Measurements from ENCODE around the gene PCDH9. TPM values are rescaled to one million over a fixed set of nuclear protein-coding genes. Genes with fewer than 3 reads are reported as not detected.
"Not testable (repeated sequence)": the region's sequence is repeated elsewhere in the genome, so short reads cannot be mapped to it uniquely, and the experiment has no call there.

The PCDH9 gene
- total RNA-seq, 1 donor from 2014 or later: 17.1 TPM

DNA sequence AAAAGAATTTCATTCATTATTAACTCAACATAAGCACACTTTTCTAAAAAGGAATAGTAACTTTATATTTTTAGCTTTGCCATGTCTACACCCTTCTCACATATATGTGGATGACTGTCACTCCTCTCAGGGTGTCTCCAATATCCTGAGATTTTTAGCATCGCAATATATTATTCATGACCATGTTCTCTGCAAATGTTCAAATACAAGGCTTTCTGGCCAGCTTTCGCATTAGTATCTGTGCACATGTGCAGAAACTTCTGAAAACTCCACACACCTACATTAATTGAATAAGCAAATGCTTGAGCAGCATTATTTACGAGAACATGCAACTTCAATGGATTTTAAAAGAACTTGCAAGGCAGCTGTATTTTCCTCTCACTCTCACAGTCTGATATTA is 334.8 kb downstream of the PCDH9 start:
- no peak for DNase-seq (ENCODE audit: low spot score)
- intact Hi-C loops (cut with DNase I): no loop called here

GRCh38 chr13:66888698-66889097 is 341.4 kb downstream of the PCDH9 start:
- intact Hi-C loops (cut with DNase I): no loop called here
- no peak for DNase-seq (ENCODE audit: low spot score)

DNA sequence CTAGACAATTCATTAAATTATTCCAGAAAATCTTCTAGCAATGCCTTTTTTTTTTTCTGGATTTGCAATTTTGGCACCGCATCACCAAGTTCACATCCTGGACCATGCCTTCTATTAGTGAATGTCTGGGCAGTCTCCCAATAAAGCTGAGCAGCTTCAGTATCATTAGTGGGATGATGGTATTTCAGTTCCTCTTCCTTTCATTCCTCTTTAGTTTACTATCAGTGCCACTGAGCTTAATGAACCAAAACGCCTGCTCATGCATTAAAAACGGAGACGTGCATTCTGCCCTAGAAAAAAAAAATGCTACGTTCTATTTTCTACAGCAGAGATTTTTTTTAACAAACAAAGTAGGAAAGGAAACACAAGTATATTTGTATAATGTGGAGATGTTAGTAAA is 343.0 kb downstream of the PCDH9 start:
- DNase-seq (ENCODE audit: low spot score): no peak
- intact Hi-C loops (cut with DNase I): no loop called here

GRCh38 chr13:66886264-66886663 is 343.9 kb downstream of the PCDH9 start:
- intact Hi-C loops (cut with DNase I): no loop called here
- DNase-seq (ENCODE audit: low spot score): no peak

GRCh38 chr13:66881170-66881569 is 349.0 kb downstream of the PCDH9 start:
- DNase-seq (ENCODE audit: low spot score); intact Hi-C loops (cut with DNase I): not testable (repeated sequence)

- no peak for DNase-seq (ENCODE audit: low spot score)
- intact Hi-C loops (cut with DNase I): no loop called here
Measured at GRCh38 chr13:66879988-66880387, 350.1 kb downstream of the PCDH9 start.

DNA sequence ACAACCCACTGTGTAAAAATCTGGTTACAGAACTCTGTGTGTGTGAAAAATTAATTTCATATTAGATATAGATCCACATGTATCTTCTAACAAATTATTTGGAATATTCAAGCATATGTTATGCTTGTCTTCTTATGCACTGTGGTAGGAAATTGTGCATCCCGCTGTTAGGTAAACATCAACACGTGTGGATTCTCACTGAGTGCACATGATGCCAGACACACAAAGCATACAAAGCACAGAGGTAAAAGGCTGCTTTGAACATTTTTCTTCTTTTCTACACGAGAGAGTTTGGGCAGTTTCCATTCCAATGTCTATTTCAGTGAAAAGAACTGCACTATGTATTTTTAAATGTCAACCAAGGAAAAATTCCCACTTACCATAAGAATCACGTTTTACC is 354.9 kb downstream of the PCDH9 start:
- no peak for DNase-seq (ENCODE audit: low spot score)
- intact Hi-C loops (cut with DNase I): no loop called here

GRCh38 chr13:66864627-66865026 is 365.5 kb downstream of the PCDH9 start:
- no peak for DNase-seq (ENCODE audit: low spot score)
- intact Hi-C loops (cut with DNase I): no loop called here

- DNase-seq (ENCODE audit: low spot score): no peak
Measured at GRCh38 chr13:66860878-66861417, 369.2 kb downstream of the PCDH9 start.

DNA sequence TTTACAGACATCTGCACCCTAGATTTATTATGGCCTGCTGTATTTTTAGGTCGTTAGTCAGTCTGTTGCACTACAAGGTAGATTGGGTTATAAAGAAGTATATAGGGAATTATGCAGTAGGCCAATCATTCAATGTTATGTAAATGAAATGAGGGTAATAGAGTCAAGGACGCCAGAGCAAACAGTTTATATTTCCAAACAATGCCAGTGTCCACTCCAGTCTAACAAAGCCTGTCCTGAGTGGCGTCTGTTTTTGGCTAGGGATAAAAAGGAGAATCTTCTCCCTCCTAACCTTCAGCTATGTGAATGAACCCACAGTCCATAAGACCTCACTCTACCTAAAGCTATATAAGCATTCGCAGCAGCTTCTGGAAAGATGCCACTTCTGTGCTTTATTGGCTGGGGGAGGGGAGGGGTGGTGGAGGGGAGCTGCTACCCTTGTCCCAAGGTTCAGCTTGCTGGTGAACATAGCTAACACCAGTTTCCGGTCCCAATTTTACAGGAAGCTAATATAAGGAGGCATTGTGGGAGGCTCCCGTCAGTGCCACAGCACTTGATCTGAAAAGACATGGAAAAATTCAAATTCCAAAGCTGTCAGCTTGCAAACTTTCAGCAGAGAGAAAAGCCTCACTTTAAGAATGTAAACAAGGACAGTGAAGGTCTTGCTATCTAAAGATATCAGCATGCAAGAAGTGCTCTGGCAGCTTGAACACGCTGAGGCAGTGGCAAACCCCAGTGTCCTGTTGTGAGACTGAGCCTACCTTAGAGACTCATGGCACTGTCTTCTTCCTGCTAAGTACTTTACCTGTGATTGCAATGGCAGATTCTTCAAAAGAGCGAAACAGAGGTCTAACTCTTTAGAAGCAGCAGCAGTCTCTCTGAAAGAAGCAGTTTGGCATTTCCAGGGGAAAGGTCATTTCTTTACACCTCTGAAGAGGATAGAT is 369.9 kb downstream of the PCDH9 start:
- intact Hi-C loops (cut with DNase I): no loop called here
- DNase-seq (ENCODE audit: low spot score): no peak

More at GRCh38 chr13:66860878-66861417, 369.2 kb downstream of the PCDH9 start:
- intact Hi-C loops (cut with DNase I): no loop called here

DNA sequence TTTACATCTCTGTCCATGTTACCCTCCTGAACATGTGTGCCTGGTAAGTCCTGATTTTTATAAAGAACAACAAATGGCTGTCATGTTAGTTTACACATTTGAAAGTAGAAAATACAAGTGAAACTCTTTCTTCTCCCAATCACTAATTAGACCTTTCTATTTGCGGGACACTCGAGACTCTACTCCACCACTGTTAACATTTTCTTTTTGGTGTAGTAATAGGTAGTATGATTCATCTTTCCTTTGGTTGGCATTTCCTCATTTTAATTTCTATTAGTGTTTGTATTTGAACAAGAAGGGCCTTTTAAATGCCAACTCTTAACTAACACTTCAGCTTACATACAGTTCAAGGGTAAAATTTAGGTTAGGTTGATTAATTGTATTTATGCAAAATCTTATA is 371.1 kb downstream of the PCDH9 start:
- intact Hi-C loops (cut with DNase I): no loop called here

GRCh38 chr13:66858163-66858562 is 372.0 kb downstream of the PCDH9 start:
- intact Hi-C loops (cut with DNase I): no loop called here

More for the DNA sequence above, 371.1 kb downstream of the PCDH9 start:
- DNase-seq (ENCODE audit: low spot score): no peak

DNA sequence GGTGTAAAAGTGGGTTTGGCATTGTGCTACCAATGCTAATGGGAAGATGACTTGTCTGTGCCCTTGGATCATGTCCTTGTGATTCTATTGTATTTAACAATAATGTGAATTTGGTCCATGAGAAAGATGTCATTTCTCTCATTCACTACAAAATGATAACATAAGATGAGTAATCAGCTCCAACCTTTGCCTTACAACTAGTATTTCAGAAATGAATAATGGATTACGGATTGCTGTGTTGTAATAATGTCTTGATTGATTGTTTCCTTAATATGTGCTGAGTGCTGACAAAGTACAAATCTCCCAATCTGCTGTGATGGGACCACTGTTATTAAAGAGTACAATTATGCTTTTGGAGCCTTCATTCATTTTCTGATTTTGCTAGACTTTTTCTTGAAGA is 375.0 kb downstream of the PCDH9 start:
- DNase-seq (ENCODE audit: low spot score): no peak
- intact Hi-C loops (cut with DNase I): no loop called here

More at GRCh38 chr13:66858163-66858562, 372.0 kb downstream of the PCDH9 start:
- no peak for DNase-seq (ENCODE audit: low spot score)

GRCh38 chr13:66853564-66853963 is 376.6 kb downstream of the PCDH9 start:
- intact Hi-C loops (cut with DNase I): no loop called here
- no peak for DNase-seq (ENCODE audit: low spot score)

GRCh38 chr13:66849706-66850105 is 380.4 kb downstream of the PCDH9 start:
- no peak for DNase-seq (ENCODE audit: low spot score)
- intact Hi-C loops (cut with DNase I): no loop called here

- intact Hi-C loops (cut with DNase I): no loop called here
Measured at GRCh38 chr13:66847541-66847940, 382.6 kb downstream of the PCDH9 start.

GRCh38 chr13:66845393-66845792 is 384.7 kb downstream of the PCDH9 start:
- intact Hi-C loops (cut with DNase I): no loop called here
- no peak for DNase-seq (ENCODE audit: low spot score)

More at GRCh38 chr13:66847541-66847940, 382.6 kb downstream of the PCDH9 start:
- no peak for DNase-seq (ENCODE audit: low spot score)

GRCh38 chr13:66844933-66845332 is 385.2 kb downstream of the PCDH9 start:
- intact Hi-C loops (cut with DNase I): no loop called here
- no peak for DNase-seq (ENCODE audit: low spot score)

DNA sequence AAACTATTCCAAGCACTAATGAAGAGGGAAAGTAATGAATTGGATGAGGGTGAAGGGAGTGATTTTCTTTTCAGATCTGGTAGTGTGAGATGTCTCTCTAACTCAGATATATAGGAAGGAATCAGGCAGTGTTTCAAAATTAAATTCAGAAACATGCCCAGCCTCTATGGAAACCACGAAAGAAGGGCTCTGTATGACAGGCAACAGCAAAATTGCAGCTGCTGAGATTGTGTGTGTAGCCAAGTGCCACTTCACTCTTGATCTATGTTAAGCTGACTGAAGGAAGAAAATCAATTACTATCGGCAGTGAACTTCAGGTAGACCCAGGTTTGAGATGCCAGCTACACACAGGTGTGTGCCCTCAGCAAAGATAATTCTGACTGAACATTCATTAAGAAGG is 387.4 kb downstream of the PCDH9 start:
- DNase-seq (ENCODE audit: low spot score): no peak
- intact Hi-C loops (cut with DNase I): no loop called here

GRCh38 chr13:66840621-66841020 is 389.5 kb downstream of the PCDH9 start:
- intact Hi-C loops (cut with DNase I): no loop called here
- DNase-seq (ENCODE audit: low spot score): no peak

GRCh38 chr13:66837246-66837645 is 392.9 kb downstream of the PCDH9 start:
- DNase-seq (ENCODE audit: low spot score): no peak
- intact Hi-C loops (cut with DNase I): loop anchor here (10.0 kb wide), 1 partner anchor 398 kb away; the partner anchor contains the start of gene PCDH9
